ENCODE data around the gene MAGOH.

GRCh38 chr1:53210954-53211353 is 27.4 kb downstream of the MAGOH start:
- TF ChIP-seq CTCF (IDR thresholded peaks at IDR 0.05; ENCODE audit: low read depth, low read length) (no peak), EZH2phosphoT487 (IDR thresholded peaks at IDR 0.05; ENCODE audit: low read depth) (no peak)
